SK-N-SH (cell line): ENCODE results near the gene SATB1. TPM values are rescaled to one million over a fixed set of nuclear protein-coding genes. Genes with fewer than 3 reads are reported as not detected.

Source experiments
- CTCF ChIA-PET: fragments of 300-600, 350-600 bp; formaldehyde crosslinking; extraction: SDS; loops from one replicate; lab custom pipeline; 2021; lab: Yijun Ruan, JAX
- POLR2A ChIA-PET: fragments of 350-600 bp; sonication (Branson Sonifier 250); formaldehyde crosslinking; extraction: SDS; loops from one replicate; lab custom pipeline; 2020; ENCODE audit warnings: antibody characterized with exemption, inconsistent platforms; lab: Yijun Ruan, JAX
- DNase-seq: peaks from one replicate; pipeline ENCODE4 v3.0.0; 2012
- H2AFZ ChIP-seq: fragments of 200-600 bp; sonication (generic); 2 replicates; pipeline ENCODE4 v1.8.1; 2016; ENCODE audit warnings: antibody characterized with exemption, mild to moderate bottlenecking, low read depth
- H3F3A ChIP-seq: fragments of 200-600 bp; sonication (generic); replicated peaks from 2 replicates; pipeline ENCODE3; 2016; ENCODE audit warnings: antibody characterized with exemption, mild to moderate bottlenecking; ENCODE audit not compliant: insufficient read depth
- H3K27ac ChIP-seq, 2 experiments: fragments of 200-500 bp in 1 of 2; fragments of 200-600 bp in 1 of 2; sonication (Bioruptor generic) in 1 of 2; sonication (generic), shearing (Covaris generic) in 1 of 2; 2 replicates each; pipeline versions ENCODE4 v1.5.1 to v1.6.1; 2014 to 2016; ENCODE audit warnings: low read depth in 2 of 2, inconsistent platforms in 1 of 2, low read length in 1 of 2, mild to moderate bottlenecking in 1 of 2, mixed read lengths in 1 of 2
- H3K27me3 ChIP-seq: fragments of 200-600 bp; sonication (generic), shearing (Covaris generic); 2 replicates; pipeline ENCODE4 v1.6.1; 2016; ENCODE audit warnings: mixed run types; ENCODE audit not compliant: insufficient read depth
- H3K36me3 ChIP-seq, 2 experiments: fragments of 200-500 bp in 1 of 2; fragments of 200-600 bp in 1 of 2; sonication (Bioruptor generic) in 1 of 2; sonication (generic) in 1 of 2; replicated peaks in 1 of 2; 2 replicates each; pipeline versions ENCODE3 to v1.5.1; 2014 to 2016; ENCODE audit warnings: low read length in 1 of 2, mild to moderate bottlenecking in 1 of 2; ENCODE audit not compliant: insufficient read depth in 2 of 2, control insufficient read depth in 1 of 2
- H3K4me1 ChIP-seq, 2 experiments: fragments of 200-500 bp in 1 of 2; fragments of 200-600 bp in 1 of 2; sonication (Bioruptor generic) in 1 of 2; sonication (generic), shearing (Covaris generic) in 1 of 2; 2 replicates each; pipeline versions ENCODE4 v1.5.1 to v1.6.1; 2014 to 2016; ENCODE audit warnings: low read depth in 1 of 2, low read length in 1 of 2, mixed run types in 1 of 2; ENCODE audit not compliant: insufficient read depth in 2 of 2, control insufficient read depth in 1 of 2
- H3K4me2 ChIP-seq: fragments of 200-600 bp; sonication (generic), shearing (Covaris generic); 2 replicates; pipeline ENCODE4 v1.6.1; 2017; ENCODE audit warnings: mixed run types
- H3K4me3 ChIP-seq, 2 experiments: fragments of 200-500 bp in 1 of 2; fragments of 200-600 bp in 1 of 2; sonication (Bioruptor generic) in 1 of 2; sonication (generic), shearing (Covaris generic) in 1 of 2; 2 replicates each; pipeline versions ENCODE4 v1.5.1 to v1.8.1; 2014 to 2016; ENCODE audit warnings: low read depth in 2 of 2, inconsistent platforms in 1 of 2, low read length in 1 of 2, mild to moderate bottlenecking in 1 of 2, mixed read lengths in 1 of 2, moderate library complexity in 1 of 2
- H3K79me2 ChIP-seq: fragments of 200-600 bp; sonication (generic); 2 replicates; pipeline ENCODE4 v1.8.1; 2017; ENCODE audit warnings: mild to moderate bottlenecking; ENCODE audit not compliant: insufficient read depth
- H3K9ac ChIP-seq: fragments of 200-600 bp; sonication (generic); 2 replicates; pipeline ENCODE4 v1.6.1; 2017; ENCODE audit warnings: mixed run types
- H3K9me2 ChIP-seq: fragments of 200-600 bp; sonication (generic); 2 replicates; pipeline ENCODE4 v1.6.1; 2017; ENCODE audit warnings: mixed run types
- H3K9me3 ChIP-seq: fragments of 200-600 bp; sonication (generic); 2 replicates; pipeline ENCODE4 v1.6.1; 2017; ENCODE audit warnings: mixed run types, mild to moderate bottlenecking, moderate library complexity
- H4K20me1 ChIP-seq: fragments of 200-600 bp; sonication (generic); 2 replicates; pipeline ENCODE4 v1.6.1; 2017; ENCODE audit warnings: mild to moderate bottlenecking, mixed run types; ENCODE audit not compliant: insufficient read depth
- ELF1 ChIP-seq: IDR thresholded peaks from 2 replicates; pipeline ENCODE4 v1.4.0; 2012
- FOSL2 ChIP-seq: IDR thresholded peaks from 2 replicates; pipeline ENCODE4 v1.4.0; 2012; ENCODE audit warnings: low read depth, mild to moderate bottlenecking, moderate library complexity, borderline replicate concordance
- FOXM1 ChIP-seq: IDR thresholded peaks from 2 replicates; pipeline ENCODE4 v1.4.0; 2012; ENCODE audit warnings: low read depth, mild to moderate bottlenecking
- GABPA ChIP-seq: IDR thresholded peaks from 2 replicates; pipeline ENCODE4 v1.4.0; 2012; ENCODE audit warnings: low read depth, mild to moderate bottlenecking
- MEF2A ChIP-seq: IDR thresholded peaks from 2 replicates; pipeline ENCODE4 v1.4.0; 2012; ENCODE audit warnings: low read depth, borderline replicate concordance
- MXI1 ChIP-seq: IDR thresholded peaks from 2 replicates; pipeline ENCODE4 v1.6.1; 2012; ENCODE audit warnings: mild to moderate bottlenecking, low read depth, low read length, improper control_type of control experiment
- RFX5 ChIP-seq: IDR thresholded peaks from 2 replicates; pipeline ENCODE4 v1.6.1; 2012; ENCODE audit warnings: mild to moderate bottlenecking, improper control_type of control experiment, low read length
- SMC3 ChIP-seq: IDR thresholded peaks from 2 replicates; pipeline ENCODE4 v1.6.1; 2012; ENCODE audit warnings: low read depth, low read length, improper control_type of control experiment
- TAF1 ChIP-seq: IDR thresholded peaks from 2 replicates; pipeline ENCODE4 v1.6.1; 2012; ENCODE audit warnings: low read depth, mild to moderate bottlenecking, low read length, moderate library complexity, borderline replicate concordance
- WGBS: methylation state at CpG from one replicate; pipeline ENCODE4 v1.1.6; 2017; ENCODE audit warnings: low lambda C conversion rate; 5-methylcytosine and 5-hydroxymethylcytosine counted together
- polyA plus RNA-seq, 3 experiments: library from polyadenylated mRNA; depleted of rRNA; stranded (reverse); fragments of >200 nt; gene quantifications; 2 replicates each; pipeline ENCODE4 v1.2.3, GENCODE V29; 2012
- TF ChIP-seq, protein P1 (sequence below): IDR thresholded peaks from 2 replicates; pipeline ENCODE4 v1.6.1; 2012; ENCODE audit warnings: mild to moderate bottlenecking, low read depth, low read length, moderate library complexity
- TF ChIP-seq, protein P2 (sequence below): fragments of 200-600 bp; sonication (generic); IDR thresholded peaks from 2 replicates; pipeline ENCODE4 v1.6.1; 2017; ENCODE audit warnings: antibody characterized with exemption, mild to moderate bottlenecking, moderate library complexity
- TF ChIP-seq, protein P3 (sequence below): fragments of 150-350 bp; IDR thresholded peaks from 2 replicates; pipeline ENCODE4 v1.6.1; 2016; ENCODE audit warnings: mild to moderate bottlenecking, low read depth, low read length

Gene SATB1
- polyA plus RNA-seq, 1 of the 3 experiments (the other 2 are of a cell fraction): 8.5 TPM

DNA sequence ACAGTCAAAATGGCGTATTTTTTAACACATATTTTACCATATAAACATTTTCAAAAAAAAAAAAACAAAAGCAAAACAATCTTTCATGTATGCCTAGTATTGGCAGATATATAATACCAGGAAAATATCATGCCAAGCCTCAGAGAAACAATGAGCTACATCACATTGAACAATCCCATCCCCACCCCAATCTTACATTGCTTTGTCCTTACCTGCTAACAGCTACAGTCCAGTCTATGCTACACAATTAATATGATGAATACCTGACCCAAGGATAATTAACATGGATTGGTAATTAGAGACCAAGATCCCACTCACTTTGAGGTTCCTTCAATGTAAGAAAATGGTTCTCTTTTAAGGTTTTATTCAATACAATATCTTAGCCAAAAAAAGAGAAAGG is 7.6 kb upstream of the SATB1 start:
- Histone ChIP-seq H3K4me1 (no peaks in the 10 kb centered on the region; a peak in 1 of 4 replicates), H3K79me2 (no peaks in the 10 kb centered on the region), H3K36me3 (no peaks in the 10 kb centered on the region), H3K4me2 (no peak overlapping the region), H3F3A (no peaks in the 10 kb centered on the region), H3K27ac (no peak overlapping the region), H3K27me3 (no peaks in the 10 kb centered on the region), H4K20me1 (no peaks in the 10 kb centered on the region), H3K9me2 (no peaks in the 10 kb centered on the region), H2AFZ (no peak overlapping the region), H3K4me3 (no peak overlapping the region), H3K9me3 (no peaks in the 10 kb centered on the region), H3K9ac (no peak overlapping the region)
- 38% methylated on average over 1 of the region's 1 CpG for WGBS
- ChIA-PET CTCF (interaction anchor here (1.0 kb wide), 1 partner anchor 555 kb away, joined by 3 read pairs; no protein-coding TSS in a partner anchor), POLR2A (no interaction called here)
- no peak for TF ChIP-seq FOSL2
- TF ChIP-seq, protein P1, sequence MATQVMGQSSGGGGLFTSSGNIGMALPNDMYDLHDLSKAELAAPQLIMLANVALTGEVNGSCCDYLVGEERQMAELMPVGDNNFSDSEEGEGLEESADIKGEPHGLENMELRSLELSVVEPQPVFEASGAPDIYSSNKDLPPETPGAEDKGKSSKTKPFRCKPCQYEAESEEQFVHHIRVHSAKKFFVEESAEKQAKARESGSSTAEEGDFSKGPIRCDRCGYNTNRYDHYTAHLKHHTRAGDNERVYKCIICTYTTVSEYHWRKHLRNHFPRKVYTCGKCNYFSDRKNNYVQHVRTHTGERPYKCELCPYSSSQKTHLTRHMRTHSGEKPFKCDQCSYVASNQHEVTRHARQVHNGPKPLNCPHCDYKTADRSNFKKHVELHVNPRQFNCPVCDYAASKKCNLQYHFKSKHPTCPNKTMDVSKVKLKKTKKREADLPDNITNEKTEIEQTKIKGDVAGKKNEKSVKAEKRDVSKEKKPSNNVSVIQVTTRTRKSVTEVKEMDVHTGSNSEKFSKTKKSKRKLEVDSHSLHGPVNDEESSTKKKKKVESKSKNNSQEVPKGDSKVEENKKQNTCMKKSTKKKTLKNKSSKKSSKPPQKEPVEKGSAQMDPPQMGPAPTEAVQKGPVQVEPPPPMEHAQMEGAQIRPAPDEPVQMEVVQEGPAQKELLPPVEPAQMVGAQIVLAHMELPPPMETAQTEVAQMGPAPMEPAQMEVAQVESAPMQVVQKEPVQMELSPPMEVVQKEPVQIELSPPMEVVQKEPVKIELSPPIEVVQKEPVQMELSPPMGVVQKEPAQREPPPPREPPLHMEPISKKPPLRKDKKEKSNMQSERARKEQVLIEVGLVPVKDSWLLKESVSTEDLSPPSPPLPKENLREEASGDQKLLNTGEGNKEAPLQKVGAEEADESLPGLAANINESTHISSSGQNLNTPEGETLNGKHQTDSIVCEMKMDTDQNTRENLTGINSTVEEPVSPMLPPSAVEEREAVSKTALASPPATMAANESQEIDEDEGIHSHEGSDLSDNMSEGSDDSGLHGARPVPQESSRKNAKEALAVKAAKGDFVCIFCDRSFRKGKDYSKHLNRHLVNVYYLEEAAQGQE: no peak
- TF ChIP-seq MXI1: no peak
- TF ChIP-seq SMC3: no peak
- TF ChIP-seq, protein P2, sequence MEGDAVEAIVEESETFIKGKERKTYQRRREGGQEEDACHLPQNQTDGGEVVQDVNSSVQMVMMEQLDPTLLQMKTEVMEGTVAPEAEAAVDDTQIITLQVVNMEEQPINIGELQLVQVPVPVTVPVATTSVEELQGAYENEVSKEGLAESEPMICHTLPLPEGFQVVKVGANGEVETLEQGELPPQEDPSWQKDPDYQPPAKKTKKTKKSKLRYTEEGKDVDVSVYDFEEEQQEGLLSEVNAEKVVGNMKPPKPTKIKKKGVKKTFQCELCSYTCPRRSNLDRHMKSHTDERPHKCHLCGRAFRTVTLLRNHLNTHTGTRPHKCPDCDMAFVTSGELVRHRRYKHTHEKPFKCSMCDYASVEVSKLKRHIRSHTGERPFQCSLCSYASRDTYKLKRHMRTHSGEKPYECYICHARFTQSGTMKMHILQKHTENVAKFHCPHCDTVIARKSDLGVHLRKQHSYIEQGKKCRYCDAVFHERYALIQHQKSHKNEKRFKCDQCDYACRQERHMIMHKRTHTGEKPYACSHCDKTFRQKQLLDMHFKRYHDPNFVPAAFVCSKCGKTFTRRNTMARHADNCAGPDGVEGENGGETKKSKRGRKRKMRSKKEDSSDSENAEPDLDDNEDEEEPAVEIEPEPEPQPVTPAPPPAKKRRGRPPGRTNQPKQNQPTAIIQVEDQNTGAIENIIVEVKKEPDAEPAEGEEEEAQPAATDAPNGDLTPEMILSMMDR: no peak
- no peak for TF ChIP-seq ELF1
- TF ChIP-seq MEF2A: no peak
- TF ChIP-seq RFX5: no peak
- TF ChIP-seq TAF1: no peak
- no peak for TF ChIP-seq FOXM1
- TF ChIP-seq GABPA: no peak
- TF ChIP-seq, protein P3, sequence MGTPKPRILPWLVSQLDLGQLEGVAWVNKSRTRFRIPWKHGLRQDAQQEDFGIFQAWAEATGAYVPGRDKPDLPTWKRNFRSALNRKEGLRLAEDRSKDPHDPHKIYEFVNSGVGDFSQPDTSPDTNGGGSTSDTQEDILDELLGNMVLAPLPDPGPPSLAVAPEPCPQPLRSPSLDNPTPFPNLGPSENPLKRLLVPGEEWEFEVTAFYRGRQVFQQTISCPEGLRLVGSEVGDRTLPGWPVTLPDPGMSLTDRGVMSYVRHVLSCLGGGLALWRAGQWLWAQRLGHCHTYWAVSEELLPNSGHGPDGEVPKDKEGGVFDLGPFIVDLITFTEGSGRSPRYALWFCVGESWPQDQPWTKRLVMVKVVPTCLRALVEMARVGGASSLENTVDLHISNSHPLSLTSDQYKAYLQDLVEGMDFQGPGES: no peak
- no peak for DNase-seq
